Islet of Langerhans (tissue), 1 donor: Measurements from ENCODE around the gene SEMA5B.

ENCODE experiments used
- FAIRE-seq: peaks from one replicate; lab custom pipeline; 2011; peaks lifted over from hg19 to GRCh38; lab: Jason Lieb, UNC

Gene SEMA5B

GRCh38 chr3:122992676-122993075, 34.9 kb downstream of the SEMA5B start:
- FAIRE-seq = no peak

GRCh38 chr3:122992133-122992532, 35.4 kb downstream of the SEMA5B start:
- no peak for FAIRE-seq

GRCh38 chr3:122991236-122991985, 36.2 kb downstream of the SEMA5B start:
- no peak for FAIRE-seq

- no peak for FAIRE-seq
Observed at GRCh38 chr3:122989856-122990575, 37.5 kb downstream of the SEMA5B start.

GRCh38 chr3:122988508-122988907, 39.1 kb downstream of the SEMA5B start:
- FAIRE-seq = no peak

GRCh38 chr3:122987736-122988319, 39.7 kb downstream of the SEMA5B start:
- no peak for FAIRE-seq

GRCh38 chr3:122987231-122987630, 40.3 kb downstream of the SEMA5B start:
- FAIRE-seq = no peak

GRCh38 chr3:122986693-122987179, 40.8 kb downstream of the SEMA5B start:
- FAIRE-seq = no peak

GRCh38 chr3:122985539-122985938, 42.0 kb downstream of the SEMA5B start:
- FAIRE-seq = no peak

GRCh38 chr3:122984650-122985049, 42.9 kb downstream of the SEMA5B start:
- no peak for FAIRE-seq

- FAIRE-seq = no peak
Observed at GRCh38 chr3:122984007-122984406, 43.6 kb downstream of the SEMA5B start.

- no peak for FAIRE-seq
Observed at GRCh38 chr3:122982216-122983185, 45.1 kb downstream of the SEMA5B start.

GRCh38 chr3:122979211-122979610, 48.4 kb downstream of the SEMA5B start:
- no peak for FAIRE-seq

- FAIRE-seq = no peak
Observed at GRCh38 chr3:122978569-122978968, 49.0 kb downstream of the SEMA5B start.

- FAIRE-seq = no peak
Observed at GRCh38 chr3:122977746-122978466, 49.7 kb downstream of the SEMA5B start.

- FAIRE-seq = no peak
Observed at GRCh38 chr3:122975924-122976293, 51.7 kb downstream of the SEMA5B start.

GRCh38 chr3:122975163-122975923, 52.2 kb downstream of the SEMA5B start:
- FAIRE-seq = no peak

GRCh38 chr3:122974764-122975162, 52.8 kb downstream of the SEMA5B start:
- FAIRE-seq = no peak

GRCh38 chr3:122973893-122974615, 53.5 kb downstream of the SEMA5B start:
- no peak for FAIRE-seq

GRCh38 chr3:122972141-122972540, 55.4 kb downstream of the SEMA5B start:
- FAIRE-seq = no peak
